HEK293T (cell line): Measurements from ENCODE around the gene SMIM13.

ENCODE experiments used
- CTCF ChIA-PET: fragments of 350-600 bp; formaldehyde crosslinking; extraction: SDS; loops from one replicate; lab custom pipeline; 2021; ENCODE audit warnings: antibody characterized with exemption, inconsistent platforms; lab: Yijun Ruan, JAX
- POLR2A ChIA-PET: fragments of 350-600 bp; formaldehyde crosslinking; extraction: SDS; loops from one replicate; lab custom pipeline; 2020; ENCODE audit warnings: antibody characterized with exemption, inconsistent platforms; lab: Yijun Ruan, JAX
- DNase-seq: peaks from one replicate; pipeline ENCODE4 v3.0.0; 2012; ENCODE audit warnings: mixed read lengths; ENCODE audit errors: extremely low spot score
- ARNT ChIP-seq: fragments of 450-650 bp; IDR thresholded peaks from 2 replicates; pipeline ENCODE4 v1.6.1; 2017; ENCODE audit warnings: mild to moderate bottlenecking
- BHLHE40 ChIP-seq: fragments of 450-650 bp; IDR thresholded peaks from 2 replicates; pipeline ENCODE4 v1.6.1; 2016; ENCODE audit warnings: mild to moderate bottlenecking, moderate library complexity, borderline replicate concordance
- CTBP1 ChIP-seq: fragments of 450-650 bp; IDR thresholded peaks from 2 replicates; pipeline ENCODE4 v1.6.1; 2016; ENCODE audit warnings: borderline replicate concordance
- ELF4 ChIP-seq: fragments of 450-650 bp; IDR thresholded peaks from 2 replicates; pipeline ENCODE4 v1.6.1; 2017; ENCODE audit warnings: antibody characterized with exemption
- FOXA1 ChIP-seq: fragments of 450-650 bp; IDR thresholded peaks from 2 replicates; pipeline ENCODE4 v1.6.1; 2016; ENCODE audit warnings: mild to moderate bottlenecking
- FOXK2 ChIP-seq: fragments of 450-650 bp; IDR thresholded peaks from 2 replicates; pipeline ENCODE4 v1.6.1; 2016; ENCODE audit warnings: mild to moderate bottlenecking
- FOXM1 ChIP-seq: fragments of 450-650 bp; IDR thresholded peaks from 2 replicates; pipeline ENCODE4 v1.6.1; 2017; ENCODE audit warnings: mild to moderate bottlenecking, borderline replicate concordance
- HDGF ChIP-seq: fragments of 450-650 bp; IDR thresholded peaks from 2 replicates; pipeline ENCODE4 v1.6.1; 2017; ENCODE audit warnings: antibody characterized with exemption, borderline replicate concordance
- L3MBTL2 ChIP-seq: fragments of 450-650 bp; conservative IDR thresholded peaks from 2 replicates; pipeline ENCODE4 v1.6.1; 2016; ENCODE audit warnings: mild to moderate bottlenecking
- LEF1 ChIP-seq: fragments of 450-650 bp; IDR thresholded peaks from 2 replicates; pipeline ENCODE4 v1.6.1; 2017; ENCODE audit warnings: mild to moderate bottlenecking, borderline replicate concordance
- NFRKB ChIP-seq: fragments of 450-650 bp; IDR thresholded peaks from 2 replicates; pipeline ENCODE4 v1.6.1; 2016; ENCODE audit warnings: mild to moderate bottlenecking, moderate library complexity
- PKNOX1 ChIP-seq: fragments of 450-650 bp; IDR thresholded peaks from 2 replicates; pipeline ENCODE4 v1.6.1; 2016
- SP1 ChIP-seq: fragments of 450-650 bp; IDR thresholded peaks from 2 replicates; pipeline ENCODE4 v1.6.1; 2017
- SUZ12 ChIP-seq: fragments of 450-650 bp; IDR thresholded peaks from 2 replicates; pipeline ENCODE4 v1.6.1; 2016; ENCODE audit warnings: mild to moderate bottlenecking
- TARDBP ChIP-seq: fragments of 450-650 bp; IDR thresholded peaks from 2 replicates; pipeline ENCODE4 v1.6.1; 2016
- ZNF384 ChIP-seq: fragments of 450-650 bp; IDR thresholded peaks from 2 replicates; pipeline ENCODE4 v1.6.1; 2016

The SMIM13 gene

GRCh38 chr6:11062715-11063114 lies 30.9 kb upstream of the SMIM13 start:
- ChIA-PET POLR2A (no interaction called here), CTCF (interaction anchor here (0.6 kb wide), 2 partner anchors 9 to 36 kb away, joined by 3 to 4 read pairs; no protein-coding TSS in a partner anchor)
- no peak for TF ChIP-seq NFRKB
- no peak for TF ChIP-seq FOXK2
- TF ChIP-seq BHLHE40 = no peak
- no peak for TF ChIP-seq FOXM1
- no peak for TF ChIP-seq LEF1
- no peak for TF ChIP-seq ELF4
- no peak for TF ChIP-seq L3MBTL2
- TF ChIP-seq PKNOX1 = no peak
- TF ChIP-seq CTBP1 = no peak
- TF ChIP-seq HDGF = no peak
- no peak for TF ChIP-seq SP1
- no peak for TF ChIP-seq ZNF384
- no peak for TF ChIP-seq ARNT
- no peak for TF ChIP-seq TARDBP
- no peak for TF ChIP-seq SUZ12
- no peak for TF ChIP-seq FOXA1
- no peak for DNase-seq

- CTCF ChIA-PET = interaction anchor here (0.7 to 3.2 kb wide), 2 partner anchors 110 to 114 kb away, joined by 3 to 13 read pairs; no protein-coding TSS in a partner anchor
- TF ChIP-seq PKNOX1 = no peak
- no peak for TF ChIP-seq SUZ12
- no peak for TF ChIP-seq SP1
- no peak for TF ChIP-seq CTBP1
- no peak for TF ChIP-seq ELF4
- TF ChIP-seq ARNT = no peak
- TF ChIP-seq ZNF384 = no peak
- TF ChIP-seq HDGF = no peak
- TF ChIP-seq TARDBP = no peak
- no peak for TF ChIP-seq L3MBTL2
- TF ChIP-seq NFRKB = no peak
- no peak for TF ChIP-seq BHLHE40
Measured at GRCh38 chr6:11064836-11065235, 28.8 kb upstream of the SMIM13 start.

GRCh38 chr6:11065436-11066202 lies 28.0 kb upstream of the SMIM13 start:
- CTCF ChIA-PET = interaction anchor here (1.2 to 3.2 kb wide), 2 partner anchors 9 to 111 kb away, joined by 3 to 13 read pairs; no protein-coding TSS in a partner anchor
- POLR2A ChIA-PET = interaction anchor here (0.9 to 1.0 kb wide), 2 partner anchors 28 to 343 kb away, joined by 3 read pairs; partner anchors contain the start of genes SMIM13 and TMEM14C
- DNase-seq = no peak
- TF ChIP-seq SP1 = no peak
- TF ChIP-seq NFRKB = no peak
- TF ChIP-seq CTBP1 = no peak
- no peak for TF ChIP-seq FOXA1

More at GRCh38 chr6:11064836-11065235, 28.8 kb upstream of the SMIM13 start:
- no peak for DNase-seq
- POLR2A ChIA-PET = interaction anchor here (1.0 kb wide), 1 partner anchor 29 kb away, joined by 3 read pairs; the partner anchor contains the start of gene SMIM13

GRCh38 chr6:11066505-11067347 lies 26.9 kb upstream of the SMIM13 start:
- ChIA-PET CTCF (interaction anchor here (0.8 to 3.2 kb wide), 3 partner anchors 10 to 112 kb away, joined by 3 to 13 read pairs (median 3); no protein-coding TSS in a partner anchor), POLR2A (interaction anchor here (0.9 kb wide), 1 partner anchor 344 kb away, joined by 3 read pairs; the partner anchor contains the start of gene TMEM14C)
- no peak for DNase-seq
- TF ChIP-seq ZNF384 (no peak), SUZ12 (no peak), FOXK2 (no peak), SP1 (no peak), LEF1 (no peak), NFRKB (no peak), ARNT (no peak), FOXM1 (no peak), FOXA1 (no peak), TARDBP (no peak)

- ChIA-PET POLR2A (no interaction called here), CTCF (interaction anchor here (0.8 to 3.2 kb wide), 2 partner anchors 14 to 113 kb away, joined by 3 to 13 read pairs; no protein-coding TSS in a partner anchor)
- DNase-seq = no peak
- TF ChIP-seq CTBP1 (no peak), FOXM1 (no peak), BHLHE40 (no peak), FOXK2 (no peak), SUZ12 (no peak), LEF1 (no peak), ARNT (no peak), L3MBTL2 (no peak), ELF4 (no peak)
Measured at GRCh38 chr6:11067348-11067747, 26.3 kb upstream of the SMIM13 start.

- TF ChIP-seq HDGF (no peak), NFRKB (no peak), SP1 (no peak)
- POLR2A ChIA-PET = no interaction called here
- no peak for DNase-seq
- CTCF ChIA-PET = interaction anchor here (1.8 kb wide), 1 partner anchor 591 kb away, joined by 10 read pairs; no protein-coding TSS in a partner anchor
Measured at GRCh38 chr6:11069760-11070159, 23.9 kb upstream of the SMIM13 start.

- ChIA-PET CTCF (interaction anchor here (0.6 kb wide), 2 partner anchors 9 to 18 kb away, joined by 4 to 5 read pairs; no protein-coding TSS in a partner anchor), POLR2A (no interaction called here)
- no peak for DNase-seq
- TF ChIP-seq NFRKB (no peak), CTBP1 (no peak), FOXA1 (no peak), LEF1 (no peak), SP1 (no peak)
Measured at GRCh38 chr6:11072101-11072500, 21.5 kb upstream of the SMIM13 start.
